ENCODE results near the gene EYS. TPM values are rescaled to one million over a fixed set of nuclear protein-coding genes. Genes with fewer than 3 reads are reported as not detected.

EYS gene
- total RNA-seq, 1 experiment from 2014 or later: not detected

DNA sequence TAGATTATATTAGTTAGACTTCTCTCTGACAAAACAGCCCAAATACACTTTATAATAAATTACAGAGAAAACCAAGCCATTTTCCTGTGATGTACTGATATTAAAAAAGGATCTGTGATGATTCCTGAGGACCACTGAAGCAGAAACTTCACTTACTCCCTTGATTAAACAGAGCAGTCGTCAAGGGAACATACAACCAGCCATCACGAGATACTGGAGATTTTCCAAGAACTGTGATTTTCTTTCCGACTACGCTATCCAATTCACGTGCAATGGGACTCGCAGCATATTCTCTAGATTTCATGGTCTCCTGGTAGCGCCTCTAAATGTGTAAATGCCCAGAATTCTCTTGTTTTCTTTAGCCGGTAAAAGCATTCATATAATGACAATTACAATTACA lies 1694.0 kb downstream of the EYS start:
- H3K27ac Mint-ChIP-seq: no peak overlapping the region
- no peak overlapping the region for H2AFZ ChIP-seq (ENCODE audit: low read length)
- no peak overlapping the region for H3K4me2 ChIP-seq (ENCODE audit: insufficient read depth, insufficient read length, low read length)

More for the DNA sequence above, 1694.0 kb downstream of the EYS start:
- Histone ChIP-seq H3K79me2 (ENCODE audit: insufficient read depth, low read length) (no peaks in the 10 kb centered on the region), H2BK15ac (ENCODE audit: low read depth, low read length) (no peak overlapping the region), H2BK5ac (ENCODE audit: insufficient read length, low read length) (no peak overlapping the region), H3K14ac (ENCODE audit: insufficient read depth, low read length) (no peak overlapping the region), H4K5ac (ENCODE audit: insufficient read length, low read depth, low read length) (no peak overlapping the region), H2BK120ac (ENCODE audit: low read depth, low read length, poor library complexity, severe bottlenecking) (no peak overlapping the region), H3K18ac (ENCODE audit: insufficient read length, low read depth, low read length) (no peak overlapping the region), H2BK12ac (ENCODE audit: insufficient read length, low read depth, low read length) (no peak overlapping the region), H2BK20ac (ENCODE audit: low read depth, low read length, poor library complexity, severe bottlenecking) (no peak overlapping the region), H3K4ac (ENCODE audit: low read depth, low read length) (no peak overlapping the region), H2AK5ac (ENCODE audit: insufficient read length, low read length) (no peak overlapping the region), H3K27me3 (ENCODE audit: insufficient read depth, low read length) (no peaks in the 10 kb centered on the region), H3K4me1 (ENCODE audit: insufficient read depth, low read length) (no peaks in the 10 kb centered on the region), H3K9ac (ENCODE audit: extremely low read depth, insufficient read length, low read length) (no peak overlapping the region), H3K23ac (ENCODE audit: insufficient read length, low read depth, low read length) (no peak overlapping the region), H3K79me1 (ENCODE audit: insufficient read depth, low read depth, low read length, poor library complexity, severe bottlenecking) (no peaks in the 10 kb centered on the region), H4K91ac (ENCODE audit: insufficient read length, low read depth, low read length) (no peak overlapping the region), H3K23me2 (ENCODE audit: insufficient read length, low read depth, low read length, poor library complexity, severe bottlenecking) (no peaks in the 10 kb centered on the region), H4K8ac (replicated peaks; ENCODE audit: insufficient read length, low read depth, low read length) (no peak overlapping the region), H4K20me1 (ENCODE audit: control insufficient read depth, insufficient read depth, insufficient read length) (no peaks in the 10 kb centered on the region), H3T11ph (ENCODE audit: low read length) (no peak overlapping the region), H3K27ac (ENCODE audit: insufficient read length, low read depth, low read length) (no peak overlapping the region), H3K9me3 (ENCODE audit: control insufficient read depth, low read depth, low read length) (no peaks in the 10 kb centered on the region), H3K56ac (ENCODE audit: insufficient read length, low read depth, low read length) (no peak overlapping the region)
- TF ChIP-seq, protein P1, sequence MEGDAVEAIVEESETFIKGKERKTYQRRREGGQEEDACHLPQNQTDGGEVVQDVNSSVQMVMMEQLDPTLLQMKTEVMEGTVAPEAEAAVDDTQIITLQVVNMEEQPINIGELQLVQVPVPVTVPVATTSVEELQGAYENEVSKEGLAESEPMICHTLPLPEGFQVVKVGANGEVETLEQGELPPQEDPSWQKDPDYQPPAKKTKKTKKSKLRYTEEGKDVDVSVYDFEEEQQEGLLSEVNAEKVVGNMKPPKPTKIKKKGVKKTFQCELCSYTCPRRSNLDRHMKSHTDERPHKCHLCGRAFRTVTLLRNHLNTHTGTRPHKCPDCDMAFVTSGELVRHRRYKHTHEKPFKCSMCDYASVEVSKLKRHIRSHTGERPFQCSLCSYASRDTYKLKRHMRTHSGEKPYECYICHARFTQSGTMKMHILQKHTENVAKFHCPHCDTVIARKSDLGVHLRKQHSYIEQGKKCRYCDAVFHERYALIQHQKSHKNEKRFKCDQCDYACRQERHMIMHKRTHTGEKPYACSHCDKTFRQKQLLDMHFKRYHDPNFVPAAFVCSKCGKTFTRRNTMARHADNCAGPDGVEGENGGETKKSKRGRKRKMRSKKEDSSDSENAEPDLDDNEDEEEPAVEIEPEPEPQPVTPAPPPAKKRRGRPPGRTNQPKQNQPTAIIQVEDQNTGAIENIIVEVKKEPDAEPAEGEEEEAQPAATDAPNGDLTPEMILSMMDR (conservative IDR thresholded peaks at IDR 0.05): no peak
- Mint-ChIP-seq H3K9me3 (no peaks in the 10 kb centered on the region), H3K4me1 (peaks cover 12 to 20% of the 10 kb centered on the region in 2 experiments), H3K27me3 (ENCODE audit: low read depth) (no peaks in the 10 kb centered on the region), H3K4me3 (no peak overlapping the region), H3K36me3 (ENCODE audit: insufficient read depth in 1 of 3, low read depth in 3 of 3) (no peaks in the 10 kb centered on the region)
- no CpG with 5 or more reads among the region's 8 CpGs for WGBS (ENCODE audit: extremely low coverage, insufficient read length, low lambda C conversion rate)
- DNase-seq: no peak
